SK-N-SH (cell line): ENCODE results near the gene DCDC2. TPM values are rescaled to one million over a fixed set of nuclear protein-coding genes. Genes with fewer than 3 reads are reported as not detected.

Source experiments
- CTCF ChIA-PET: fragments of 300-600, 350-600 bp; formaldehyde crosslinking; extraction: SDS; loops from one replicate; lab custom pipeline; 2021; lab: Yijun Ruan, JAX
- POLR2A ChIA-PET: fragments of 350-600 bp; sonication (Branson Sonifier 250); formaldehyde crosslinking; extraction: SDS; loops from one replicate; lab custom pipeline; 2020; ENCODE audit warnings: antibody characterized with exemption, inconsistent platforms; lab: Yijun Ruan, JAX
- DNase-seq: peaks from one replicate; pipeline ENCODE4 v3.0.0; 2012
- H2AFZ ChIP-seq: fragments of 200-600 bp; sonication (generic); 2 replicates; pipeline ENCODE4 v1.8.1; 2016; ENCODE audit warnings: antibody characterized with exemption, mild to moderate bottlenecking, low read depth
- H3F3A ChIP-seq: fragments of 200-600 bp; sonication (generic); replicated peaks from 2 replicates; pipeline ENCODE3; 2016; ENCODE audit warnings: antibody characterized with exemption, mild to moderate bottlenecking; ENCODE audit not compliant: insufficient read depth
- H3K27ac ChIP-seq, 2 experiments: fragments of 200-500 bp in 1 of 2; fragments of 200-600 bp in 1 of 2; sonication (Bioruptor generic) in 1 of 2; sonication (generic), shearing (Covaris generic) in 1 of 2; 2 replicates each; pipeline versions ENCODE4 v1.5.1 to v1.6.1; 2014 to 2016; ENCODE audit warnings: low read depth in 2 of 2, inconsistent platforms in 1 of 2, low read length in 1 of 2, mild to moderate bottlenecking in 1 of 2, mixed read lengths in 1 of 2
- H3K27me3 ChIP-seq: fragments of 200-600 bp; sonication (generic), shearing (Covaris generic); 2 replicates; pipeline ENCODE4 v1.6.1; 2016; ENCODE audit warnings: mixed run types; ENCODE audit not compliant: insufficient read depth
- H3K36me3 ChIP-seq, 2 experiments: fragments of 200-500 bp in 1 of 2; fragments of 200-600 bp in 1 of 2; sonication (Bioruptor generic) in 1 of 2; sonication (generic) in 1 of 2; replicated peaks in 1 of 2; 2 replicates each; pipeline versions ENCODE3 to v1.5.1; 2014 to 2016; ENCODE audit warnings: low read length in 1 of 2, mild to moderate bottlenecking in 1 of 2; ENCODE audit not compliant: insufficient read depth in 2 of 2, control insufficient read depth in 1 of 2
- H3K4me1 ChIP-seq, 2 experiments: fragments of 200-500 bp in 1 of 2; fragments of 200-600 bp in 1 of 2; sonication (Bioruptor generic) in 1 of 2; sonication (generic), shearing (Covaris generic) in 1 of 2; 2 replicates each; pipeline versions ENCODE4 v1.5.1 to v1.6.1; 2014 to 2016; ENCODE audit warnings: low read depth in 1 of 2, low read length in 1 of 2, mixed run types in 1 of 2; ENCODE audit not compliant: insufficient read depth in 2 of 2, control insufficient read depth in 1 of 2
- H3K4me2 ChIP-seq: fragments of 200-600 bp; sonication (generic), shearing (Covaris generic); 2 replicates; pipeline ENCODE4 v1.6.1; 2017; ENCODE audit warnings: mixed run types
- H3K4me3 ChIP-seq, 2 experiments: fragments of 200-500 bp in 1 of 2; fragments of 200-600 bp in 1 of 2; sonication (Bioruptor generic) in 1 of 2; sonication (generic), shearing (Covaris generic) in 1 of 2; 2 replicates each; pipeline versions ENCODE4 v1.5.1 to v1.8.1; 2014 to 2016; ENCODE audit warnings: low read depth in 2 of 2, inconsistent platforms in 1 of 2, low read length in 1 of 2, mild to moderate bottlenecking in 1 of 2, mixed read lengths in 1 of 2, moderate library complexity in 1 of 2
- H3K79me2 ChIP-seq: fragments of 200-600 bp; sonication (generic); 2 replicates; pipeline ENCODE4 v1.8.1; 2017; ENCODE audit warnings: mild to moderate bottlenecking; ENCODE audit not compliant: insufficient read depth
- H3K9ac ChIP-seq: fragments of 200-600 bp; sonication (generic); 2 replicates; pipeline ENCODE4 v1.6.1; 2017; ENCODE audit warnings: mixed run types
- H3K9me2 ChIP-seq: fragments of 200-600 bp; sonication (generic); 2 replicates; pipeline ENCODE4 v1.6.1; 2017; ENCODE audit warnings: mixed run types
- H3K9me3 ChIP-seq: fragments of 200-600 bp; sonication (generic); 2 replicates; pipeline ENCODE4 v1.6.1; 2017; ENCODE audit warnings: mixed run types, mild to moderate bottlenecking, moderate library complexity
- H4K20me1 ChIP-seq: fragments of 200-600 bp; sonication (generic); 2 replicates; pipeline ENCODE4 v1.6.1; 2017; ENCODE audit warnings: mild to moderate bottlenecking, mixed run types; ENCODE audit not compliant: insufficient read depth
- ELF1 ChIP-seq: IDR thresholded peaks from 2 replicates; pipeline ENCODE4 v1.4.0; 2012
- EZH2phosphoT487 ChIP-seq: fragments of 200-600 bp; sonication (generic); IDR thresholded peaks from 2 replicates; pipeline ENCODE4 v1.6.1; 2017; ENCODE audit warnings: low read depth, mixed run types, mild to moderate bottlenecking, antibody characterized with exemption, moderate library complexity, borderline replicate concordance
- FOXM1 ChIP-seq: IDR thresholded peaks from 2 replicates; pipeline ENCODE4 v1.4.0; 2012; ENCODE audit warnings: low read depth, mild to moderate bottlenecking
- GABPA ChIP-seq: IDR thresholded peaks from 2 replicates; pipeline ENCODE4 v1.4.0; 2012; ENCODE audit warnings: low read depth, mild to moderate bottlenecking
- JUND ChIP-seq: IDR thresholded peaks from 2 replicates; pipeline ENCODE4 v1.4.0; 2012
- MXI1 ChIP-seq: IDR thresholded peaks from 2 replicates; pipeline ENCODE4 v1.6.1; 2012; ENCODE audit warnings: mild to moderate bottlenecking, low read depth, low read length, improper control_type of control experiment
- NFIC ChIP-seq: IDR thresholded peaks from 2 replicates; pipeline ENCODE4 v1.4.0; 2012; ENCODE audit warnings: borderline replicate concordance
- NRF1 ChIP-seq: IDR thresholded peaks from 2 replicates; pipeline ENCODE4 v1.6.1; 2012; ENCODE audit warnings: low read depth, mild to moderate bottlenecking, low read length
- RAD21 ChIP-seq: IDR thresholded peaks from 2 replicates; pipeline ENCODE4 v1.6.1; 2012; ENCODE audit warnings: mild to moderate bottlenecking, low read length
- RCOR1 ChIP-seq: fragments of 150-350 bp; IDR thresholded peaks from 2 replicates; pipeline ENCODE4 v1.6.1; 2017; ENCODE audit warnings: antibody characterized with exemption, low read length
- TAF1 ChIP-seq: IDR thresholded peaks from 2 replicates; pipeline ENCODE4 v1.6.1; 2012; ENCODE audit warnings: low read depth, mild to moderate bottlenecking, low read length, moderate library complexity, borderline replicate concordance
- USF2 ChIP-seq: fragments of 150-350 bp; IDR thresholded peaks from 2 replicates; pipeline ENCODE4 v1.6.1; 2017; ENCODE audit warnings: antibody characterized with exemption, low read length, low read depth, borderline replicate concordance
- WGBS: methylation state at CpG from one replicate; pipeline ENCODE4 v1.1.6; 2017; ENCODE audit warnings: low lambda C conversion rate; 5-methylcytosine and 5-hydroxymethylcytosine counted together
- polyA plus RNA-seq, 3 experiments: library from polyadenylated mRNA; depleted of rRNA; stranded (reverse); fragments of >200 nt; gene quantifications; 2 replicates each; pipeline ENCODE4 v1.2.3, GENCODE V29; 2012
- small RNA-seq, 7 experiments: library from RNA; depleted of rRNA; stranded (forward); fragments of <200 nt; gene quantifications; one replicate each; pipeline ENCODE3, GENCODE V24; 2012
- TF ChIP-seq, protein P1 (sequence below): IDR thresholded peaks from 2 replicates; pipeline ENCODE4 v1.4.0; 2012; ENCODE audit warnings: low read depth
- TF ChIP-seq, protein P2 (sequence below): fragments of 200-600 bp; sonication (generic); IDR thresholded peaks from 2 replicates; pipeline ENCODE4 v1.6.1; 2017; ENCODE audit warnings: antibody characterized with exemption, mild to moderate bottlenecking, moderate library complexity

DCDC2 gene
- polyA plus RNA-seq, 1 of the 3 experiments (the other 2 are of a cell fraction) = not detected

- WGBS = 45% methylated on average over 7 of the region's 7 CpGs
- Histone ChIP-seq H3F3A (no peaks in the 10 kb centered on the region), H3K9ac (no peak overlapping the region), H3K4me3 (no peak overlapping the region), H3K36me3 (no peaks in the 10 kb centered on the region), H3K4me1 (peaks cover 0 to 13% of the 10 kb centered on the region in 2 experiments; a peak in 1 of 4 replicates), H3K27ac (peak overlapping the region in 1 of 2 experiments; percentile 34; a peak in 1 of 4 replicates), H3K9me2 (no peaks in the 10 kb centered on the region), H3K79me2 (no peaks in the 10 kb centered on the region), H3K27me3 (no peaks in the 10 kb centered on the region), H4K20me1 (no peaks in the 10 kb centered on the region), H2AFZ (no peak overlapping the region), H3K9me3 (no peaks in the 10 kb centered on the region), H3K4me2 (no peak overlapping the region)
- POLR2A ChIA-PET = no interaction called here
- TF ChIP-seq TAF1 (no peak), RAD21 (no peak), NRF1 (no peak), MXI1 (no peak), GABPA (no peak), USF2 (no peak), EZH2phosphoT487 (no peak), FOXM1 (no peak), ELF1 (no peak), JUND (no peak), NFIC (no peak), RCOR1 (no peak)
- TF ChIP-seq, protein P1, sequence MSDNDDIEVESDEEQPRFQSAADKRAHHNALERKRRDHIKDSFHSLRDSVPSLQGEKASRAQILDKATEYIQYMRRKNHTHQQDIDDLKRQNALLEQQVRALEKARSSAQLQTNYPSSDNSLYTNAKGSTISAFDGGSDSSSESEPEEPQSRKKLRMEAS = no peak
- TF ChIP-seq, protein P2, sequence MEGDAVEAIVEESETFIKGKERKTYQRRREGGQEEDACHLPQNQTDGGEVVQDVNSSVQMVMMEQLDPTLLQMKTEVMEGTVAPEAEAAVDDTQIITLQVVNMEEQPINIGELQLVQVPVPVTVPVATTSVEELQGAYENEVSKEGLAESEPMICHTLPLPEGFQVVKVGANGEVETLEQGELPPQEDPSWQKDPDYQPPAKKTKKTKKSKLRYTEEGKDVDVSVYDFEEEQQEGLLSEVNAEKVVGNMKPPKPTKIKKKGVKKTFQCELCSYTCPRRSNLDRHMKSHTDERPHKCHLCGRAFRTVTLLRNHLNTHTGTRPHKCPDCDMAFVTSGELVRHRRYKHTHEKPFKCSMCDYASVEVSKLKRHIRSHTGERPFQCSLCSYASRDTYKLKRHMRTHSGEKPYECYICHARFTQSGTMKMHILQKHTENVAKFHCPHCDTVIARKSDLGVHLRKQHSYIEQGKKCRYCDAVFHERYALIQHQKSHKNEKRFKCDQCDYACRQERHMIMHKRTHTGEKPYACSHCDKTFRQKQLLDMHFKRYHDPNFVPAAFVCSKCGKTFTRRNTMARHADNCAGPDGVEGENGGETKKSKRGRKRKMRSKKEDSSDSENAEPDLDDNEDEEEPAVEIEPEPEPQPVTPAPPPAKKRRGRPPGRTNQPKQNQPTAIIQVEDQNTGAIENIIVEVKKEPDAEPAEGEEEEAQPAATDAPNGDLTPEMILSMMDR = no peak
- CTCF ChIA-PET = no interaction called here
- DNase-seq = peak; percentile 17
These were observed 235.7 kb downstream of the DCDC2 start for GRCh38 chr6:24122139-24122538.

Small RNA genes within 50 kb of the gene (small RNA-seq; reads per million reads assigned to genes)
- gene RF00218 (0 to 0.06 (median 0) reads per million in 7 experiments), gene RNU6-391P (0 reads per million in 7 experiments)

Other genes with a start within 250 kb of the DCDC2 start
- gene NRSN1, start 231.8 kb downstream of the DCDC2 start, polyA plus RNA-seq (2012; rRNA removed) = 0.02 and 0.41 TPM in 2 replicates
- 9.4 and 14.8 TPM in 2 replicates for gene MRS2, start 44.9 kb upstream of the DCDC2 start, polyA plus RNA-seq (2012; rRNA removed)
- 0.94 and 1.5 TPM in 2 replicates for gene GPLD1, start 131.5 kb upstream of the DCDC2 start, polyA plus RNA-seq (2012; rRNA removed)
- 3.0 and 3.7 TPM in 2 replicates for gene ALDH5A1, start 136.9 kb upstream of the DCDC2 start, polyA plus RNA-seq (2012; rRNA removed)